ACHN (cell line): ENCODE results near the gene USP31.

ENCODE experiments used
- DNase-seq: peaks from one replicate; pipeline ENCODE4 v3.0.0-alpha.2; 2015
- in situ Hi-C: cut with HindIII; loops from 2 replicates; pipeline ENCODE4 v1.10.0; 2017; ENCODE audit warnings: low sequenced_read_pairs, low pct_ligation_motif_present, low pct_unique_long_range_greater_than_20kb

The USP31 gene, protein sequence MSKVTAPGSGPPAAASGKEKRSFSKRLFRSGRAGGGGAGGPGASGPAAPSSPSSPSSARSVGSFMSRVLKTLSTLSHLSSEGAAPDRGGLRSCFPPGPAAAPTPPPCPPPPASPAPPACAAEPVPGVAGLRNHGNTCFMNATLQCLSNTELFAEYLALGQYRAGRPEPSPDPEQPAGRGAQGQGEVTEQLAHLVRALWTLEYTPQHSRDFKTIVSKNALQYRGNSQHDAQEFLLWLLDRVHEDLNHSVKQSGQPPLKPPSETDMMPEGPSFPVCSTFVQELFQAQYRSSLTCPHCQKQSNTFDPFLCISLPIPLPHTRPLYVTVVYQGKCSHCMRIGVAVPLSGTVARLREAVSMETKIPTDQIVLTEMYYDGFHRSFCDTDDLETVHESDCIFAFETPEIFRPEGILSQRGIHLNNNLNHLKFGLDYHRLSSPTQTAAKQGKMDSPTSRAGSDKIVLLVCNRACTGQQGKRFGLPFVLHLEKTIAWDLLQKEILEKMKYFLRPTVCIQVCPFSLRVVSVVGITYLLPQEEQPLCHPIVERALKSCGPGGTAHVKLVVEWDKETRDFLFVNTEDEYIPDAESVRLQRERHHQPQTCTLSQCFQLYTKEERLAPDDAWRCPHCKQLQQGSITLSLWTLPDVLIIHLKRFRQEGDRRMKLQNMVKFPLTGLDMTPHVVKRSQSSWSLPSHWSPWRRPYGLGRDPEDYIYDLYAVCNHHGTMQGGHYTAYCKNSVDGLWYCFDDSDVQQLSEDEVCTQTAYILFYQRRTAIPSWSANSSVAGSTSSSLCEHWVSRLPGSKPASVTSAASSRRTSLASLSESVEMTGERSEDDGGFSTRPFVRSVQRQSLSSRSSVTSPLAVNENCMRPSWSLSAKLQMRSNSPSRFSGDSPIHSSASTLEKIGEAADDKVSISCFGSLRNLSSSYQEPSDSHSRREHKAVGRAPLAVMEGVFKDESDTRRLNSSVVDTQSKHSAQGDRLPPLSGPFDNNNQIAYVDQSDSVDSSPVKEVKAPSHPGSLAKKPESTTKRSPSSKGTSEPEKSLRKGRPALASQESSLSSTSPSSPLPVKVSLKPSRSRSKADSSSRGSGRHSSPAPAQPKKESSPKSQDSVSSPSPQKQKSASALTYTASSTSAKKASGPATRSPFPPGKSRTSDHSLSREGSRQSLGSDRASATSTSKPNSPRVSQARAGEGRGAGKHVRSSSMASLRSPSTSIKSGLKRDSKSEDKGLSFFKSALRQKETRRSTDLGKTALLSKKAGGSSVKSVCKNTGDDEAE (N-terminal part only)

GRCh38 chr16:23149267-23149992 lies at the start of gene USP31:
Gene USP31 (minus strand): TSS chr16:23149452. CDS start chr16:23149270, 182 bp downstream.
- DNase-seq = peak; percentile 98
- in situ Hi-C loops = no loop called here

GRCh38 chr16:23196539-23196938 lies 47.3 kb upstream of the USP31 start:
- in situ Hi-C loops = loop anchor here (25.0 kb wide), 1 partner anchor 241 kb away; no protein-coding TSS in a partner anchor
- DNase-seq = no peak

- in situ Hi-C loops = loop anchor here (25.0 kb wide), 1 partner anchor 242 kb away; no protein-coding TSS in a partner anchor
- no peak for DNase-seq
Measured at GRCh38 chr16:23195366-23195978, 46.2 kb upstream of the USP31 start.

DNA sequence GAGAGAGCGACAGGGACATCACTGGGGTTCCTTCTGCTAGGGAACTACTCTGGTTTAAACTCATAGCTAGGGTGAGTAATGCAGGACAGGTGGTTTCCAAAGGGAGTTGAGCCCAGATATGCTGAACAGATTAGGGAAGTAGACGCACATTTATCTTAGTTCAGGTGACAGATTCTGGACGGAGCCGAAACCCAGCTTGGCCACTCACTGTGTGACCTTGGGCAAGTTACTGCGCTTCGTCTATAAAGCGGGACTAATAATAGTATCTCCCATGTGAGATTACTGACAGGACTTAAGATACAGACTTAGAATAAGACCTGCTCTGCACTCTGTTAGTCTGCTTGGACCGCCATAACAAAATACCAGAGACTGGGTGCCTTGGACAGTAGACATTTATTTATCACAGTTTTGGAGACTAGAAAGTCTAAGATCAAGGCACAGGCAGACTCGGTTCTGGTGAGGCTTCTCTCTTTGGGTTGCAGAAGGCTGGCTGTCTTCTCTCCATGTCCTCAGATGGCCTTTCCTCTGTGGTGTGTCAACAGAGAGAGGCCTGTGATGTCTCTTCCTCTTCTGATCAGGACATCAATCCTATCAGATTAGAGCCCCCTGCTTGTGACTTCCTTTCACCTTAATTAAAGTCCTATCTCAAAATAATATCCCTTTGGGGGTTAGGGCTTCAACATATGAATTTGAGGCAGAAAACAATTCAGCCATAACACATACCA lies 45.4 kb upstream of the USP31 start:
- DNase-seq = no peak
- in situ Hi-C loops = loop anchor here (25.0 kb wide), 1 partner anchor 243 kb away; no protein-coding TSS in a partner anchor

DNA sequence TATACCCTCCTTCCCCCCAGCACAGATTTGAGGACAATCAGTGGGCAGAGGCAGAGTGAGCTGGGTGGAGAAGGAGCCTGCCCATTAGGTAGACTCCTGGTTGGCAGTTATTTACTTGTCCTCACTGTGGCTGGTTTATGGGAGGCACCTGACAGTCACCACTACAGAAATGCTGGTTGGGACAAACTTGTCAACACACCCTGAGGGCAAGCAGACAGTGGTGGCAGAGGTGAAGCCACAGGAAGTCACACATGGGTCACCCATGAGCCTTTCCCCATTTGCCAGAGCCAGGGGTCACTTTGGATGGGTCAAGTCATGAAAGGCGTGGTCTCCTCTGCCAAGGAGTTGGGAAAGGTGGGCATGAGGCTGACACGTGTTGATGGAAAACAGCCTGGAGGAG lies 39.7 kb upstream of the USP31 start:
- in situ Hi-C loops = loop anchor here (25.0 kb wide), 1 partner anchor 248 kb away; no protein-coding TSS in a partner anchor
- DNase-seq = no peak

GRCh38 chr16:23187341-23187740 lies 38.1 kb upstream of the USP31 start:
- no peak for DNase-seq
- in situ Hi-C loops = loop anchor here (25.0 kb wide), 1 partner anchor 250 kb away; no protein-coding TSS in a partner anchor

- in situ Hi-C loops = loop anchor here (25.0 kb wide), 1 partner anchor 251 kb away; no protein-coding TSS in a partner anchor
- no peak for DNase-seq
Measured at GRCh38 chr16:23186171-23186570, 36.9 kb upstream of the USP31 start.

DNA sequence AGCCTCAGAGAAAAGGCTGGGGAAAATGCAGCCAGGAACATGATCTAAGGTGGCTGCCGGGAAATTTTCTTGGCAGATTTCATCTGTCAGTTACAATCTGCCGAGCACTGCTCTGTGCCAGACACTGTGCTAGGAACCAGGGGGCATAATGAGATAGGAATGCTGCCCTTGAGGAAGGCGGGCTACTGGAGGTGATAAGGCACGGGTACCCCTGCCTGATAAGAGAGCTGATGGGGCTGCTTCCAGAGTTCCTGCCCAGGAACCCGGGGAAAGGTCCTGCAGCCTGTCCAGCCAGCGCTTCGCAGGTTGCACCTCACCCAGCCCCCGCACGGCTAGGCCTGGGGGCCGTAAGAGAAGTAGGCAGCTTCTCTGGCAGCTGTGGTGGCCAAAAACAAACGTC lies 36.4 kb upstream of the USP31 start:
- in situ Hi-C loops = loop anchor here (25.0 kb wide), 1 partner anchor 252 kb away; no protein-coding TSS in a partner anchor
- no peak for DNase-seq

DNA sequence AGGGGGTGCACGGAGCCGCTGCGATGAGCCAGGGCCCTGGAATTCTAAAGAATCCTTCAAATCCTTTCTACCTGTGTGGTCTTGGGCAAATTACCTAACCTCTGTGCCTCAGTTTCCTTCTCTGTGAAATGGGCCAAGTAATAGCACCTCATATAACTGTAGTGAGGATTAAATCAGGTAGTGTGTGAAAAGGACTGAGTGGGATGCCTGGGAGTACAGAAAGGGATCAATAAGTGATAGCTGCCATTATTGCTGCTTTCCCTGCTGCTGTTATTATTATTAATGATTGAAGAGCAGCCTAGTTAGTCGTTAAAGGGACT lies 34.3 kb upstream of the USP31 start:
- in situ Hi-C loops = loop anchor here (25.0 kb wide), 1 partner anchor 254 kb away; no protein-coding TSS in a partner anchor
- no peak for DNase-seq

- in situ Hi-C loops = loop anchor here (25.0 kb wide), 1 partner anchor 254 kb away; no protein-coding TSS in a partner anchor
- peak; percentile 14 for DNase-seq
Measured at GRCh38 chr16:23182679-23183542, 33.7 kb upstream of the USP31 start, which contains the start of gene SCNN1G. Gene SCNN1G (plus strand): TSS chr16:23182745. CDS start chr16:23186272, 3,527 bp downstream.

- peak; percentile 79 for DNase-seq
- in situ Hi-C loops = loop anchor here (25.0 kb wide), 1 partner anchor 255 kb away; no protein-coding TSS in a partner anchor
Measured at GRCh38 chr16:23182206-23182678, 33.0 kb upstream of the USP31 start.

DNA sequence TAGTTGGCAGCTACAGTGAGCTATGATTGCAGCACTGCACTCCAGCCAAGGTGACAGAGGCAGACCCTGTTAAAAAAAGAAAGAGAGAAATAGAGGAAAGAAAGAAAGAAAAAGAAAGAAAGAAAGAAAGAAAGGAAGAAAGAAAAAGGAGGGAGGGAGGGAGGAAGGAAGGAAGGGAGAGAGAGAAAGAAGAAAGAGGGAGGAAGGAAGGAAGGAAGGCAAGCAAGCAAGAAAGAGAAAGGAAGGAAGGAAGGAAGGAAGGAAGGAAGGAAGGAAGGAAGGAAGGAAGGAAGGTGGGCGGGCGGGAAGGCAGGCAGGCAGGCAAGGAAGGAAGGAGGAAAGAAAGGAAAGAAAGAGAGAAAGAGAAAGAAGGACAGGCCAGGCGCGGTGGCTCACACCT lies 32.3 kb upstream of the USP31 start:
- in situ Hi-C loops = loop anchor here (25.0 kb wide), 1 partner anchor 256 kb away; no protein-coding TSS in a partner anchor

GRCh38 chr16:23175651-23176050 lies 26.4 kb upstream of the USP31 start:
- in situ Hi-C loops = loop anchor here (25.0 kb wide), 1 partner anchor 262 kb away; no protein-coding TSS in a partner anchor
- DNase-seq = no peak

More for the DNA sequence above, 32.3 kb upstream of the USP31 start:
- no peak for DNase-seq

- DNase-seq = peak; percentile 17
- in situ Hi-C loops = loop anchor here (25.0 kb wide), 1 partner anchor 263 kb away; no protein-coding TSS in a partner anchor
Measured at GRCh38 chr16:23174622-23175021, 25.4 kb upstream of the USP31 start.

DNA sequence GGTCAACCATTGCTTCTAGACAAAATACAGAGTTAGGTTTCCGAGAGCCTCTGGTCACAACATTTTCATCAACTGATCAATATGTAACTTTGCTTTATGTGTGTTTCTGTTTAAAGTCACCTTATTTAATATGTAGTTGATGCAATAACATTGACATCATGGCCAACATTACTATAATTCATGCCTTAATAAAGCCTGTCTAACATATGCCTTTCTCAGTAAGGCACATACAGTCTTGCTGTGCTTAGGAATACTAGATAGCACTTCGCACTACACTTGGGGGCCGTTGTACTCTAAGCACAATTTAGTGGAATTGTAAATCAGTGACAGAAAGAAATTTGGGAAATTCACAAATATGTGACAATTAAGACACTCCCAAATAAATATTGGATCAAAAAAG lies 23.7 kb upstream of the USP31 start:
- in situ Hi-C loops = no loop called here

More for the DNA sequence above, 23.7 kb upstream of the USP31 start:
- no peak for DNase-seq
